ENCODE measurements around the gene CTSF.

DNA sequence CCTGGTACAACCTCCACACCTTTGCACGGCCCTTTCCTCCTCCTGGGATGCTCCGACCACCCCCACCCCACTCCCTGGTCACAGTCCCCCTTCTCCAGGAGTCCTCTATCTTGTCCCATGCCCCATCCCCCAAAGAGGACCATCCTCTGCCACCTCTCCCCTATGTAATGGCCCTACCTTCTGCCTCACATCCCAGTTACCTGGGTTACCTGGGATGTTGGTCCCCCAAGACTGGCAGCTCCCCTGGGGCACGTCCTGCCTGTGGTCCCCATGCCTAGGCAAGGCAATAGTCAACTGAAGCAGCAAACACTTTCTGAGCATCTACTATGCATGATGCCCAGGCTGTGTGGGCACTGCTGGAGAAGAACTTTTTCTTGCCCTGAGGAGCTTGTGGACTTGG is 13.0 kb downstream of the CTSF start:
- TF ChIP-seq POLR2AphosphoS5 (IDR thresholded peaks at IDR 0.05; ENCODE audit: low read depth, low read length) (no peak), CEBPB (IDR thresholded peaks at IDR 0.05; ENCODE audit: low read depth) (no peak), FOSL1 (IDR thresholded peaks at IDR 0.05; ENCODE audit: low read depth) (no peak)
- TF ChIP-seq, protein P1, sequence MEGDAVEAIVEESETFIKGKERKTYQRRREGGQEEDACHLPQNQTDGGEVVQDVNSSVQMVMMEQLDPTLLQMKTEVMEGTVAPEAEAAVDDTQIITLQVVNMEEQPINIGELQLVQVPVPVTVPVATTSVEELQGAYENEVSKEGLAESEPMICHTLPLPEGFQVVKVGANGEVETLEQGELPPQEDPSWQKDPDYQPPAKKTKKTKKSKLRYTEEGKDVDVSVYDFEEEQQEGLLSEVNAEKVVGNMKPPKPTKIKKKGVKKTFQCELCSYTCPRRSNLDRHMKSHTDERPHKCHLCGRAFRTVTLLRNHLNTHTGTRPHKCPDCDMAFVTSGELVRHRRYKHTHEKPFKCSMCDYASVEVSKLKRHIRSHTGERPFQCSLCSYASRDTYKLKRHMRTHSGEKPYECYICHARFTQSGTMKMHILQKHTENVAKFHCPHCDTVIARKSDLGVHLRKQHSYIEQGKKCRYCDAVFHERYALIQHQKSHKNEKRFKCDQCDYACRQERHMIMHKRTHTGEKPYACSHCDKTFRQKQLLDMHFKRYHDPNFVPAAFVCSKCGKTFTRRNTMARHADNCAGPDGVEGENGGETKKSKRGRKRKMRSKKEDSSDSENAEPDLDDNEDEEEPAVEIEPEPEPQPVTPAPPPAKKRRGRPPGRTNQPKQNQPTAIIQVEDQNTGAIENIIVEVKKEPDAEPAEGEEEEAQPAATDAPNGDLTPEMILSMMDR (IDR thresholded peaks at IDR 0.05 in 2 of 3, conservative IDR thresholded peaks at IDR 0.05 in 1 of 3; ENCODE audit: borderline replicate concordance in 1 of 3, insufficient read depth in 1 of 3, low read depth in 2 of 3, low read length in 2 of 3), result no peak
- TF ChIP-seq, protein P2, sequence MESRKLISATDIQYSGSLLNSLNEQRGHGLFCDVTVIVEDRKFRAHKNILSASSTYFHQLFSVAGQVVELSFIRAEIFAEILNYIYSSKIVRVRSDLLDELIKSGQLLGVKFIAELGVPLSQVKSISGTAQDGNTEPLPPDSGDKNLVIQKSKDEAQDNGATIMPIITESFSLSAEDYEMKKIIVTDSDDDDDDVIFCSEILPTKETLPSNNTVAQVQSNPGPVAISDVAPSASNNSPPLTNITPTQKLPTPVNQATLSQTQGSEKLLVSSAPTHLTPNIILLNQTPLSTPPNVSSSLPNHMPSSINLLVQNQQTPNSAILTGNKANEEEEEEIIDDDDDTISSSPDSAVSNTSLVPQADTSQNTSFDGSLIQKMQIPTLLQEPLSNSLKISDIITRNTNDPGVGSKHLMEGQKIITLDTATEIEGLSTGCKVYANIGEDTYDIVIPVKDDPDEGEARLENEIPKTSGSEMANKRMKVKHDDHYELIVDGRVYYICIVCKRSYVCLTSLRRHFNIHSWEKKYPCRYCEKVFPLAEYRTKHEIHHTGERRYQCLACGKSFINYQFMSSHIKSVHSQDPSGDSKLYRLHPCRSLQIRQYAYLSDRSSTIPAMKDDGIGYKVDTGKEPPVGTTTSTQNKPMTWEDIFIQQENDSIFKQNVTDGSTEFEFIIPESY (IDR thresholded peaks at IDR 0.05; ENCODE audit: extremely low read depth, insufficient replicate concordance, low read length), result no peak
- TF ChIP-seq, protein P3, sequence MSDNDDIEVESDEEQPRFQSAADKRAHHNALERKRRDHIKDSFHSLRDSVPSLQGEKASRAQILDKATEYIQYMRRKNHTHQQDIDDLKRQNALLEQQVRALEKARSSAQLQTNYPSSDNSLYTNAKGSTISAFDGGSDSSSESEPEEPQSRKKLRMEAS (IDR thresholded peaks at IDR 0.05), result no peak

All from HCT116 (cell line).